GM23338 (cell line): Measurements from ENCODE around the gene DNAAF9.

Experiments used
- CTCF ChIP-seq, 2 experiments: fragments of 200-600 bp in 1 of 2; sonication (generic) in 1 of 2; conservative IDR thresholded peaks; 2 replicates each; pipeline versions ENCODE4 v1.5.1 to v1.6.1; 2016 to 2017; ENCODE audit warnings: antibody characterized with exemption in 2 of 2, low read depth in 2 of 2, mild to moderate bottlenecking in 2 of 2, moderate library complexity in 1 of 2
- ETS1 ChIP-seq: IDR thresholded peaks from 2 replicates; pipeline ENCODE4 v1.6.1; 2016; ENCODE audit warnings: antibody characterized with exemption
- EZH2 ChIP-seq: fragments of 200-600 bp; sonication (generic); IDR thresholded peaks from one replicate; pipeline ENCODE4 v1.8.0; 2017; ENCODE audit warnings: antibody characterized with exemption, mild to moderate bottlenecking, low read depth; ENCODE audit not compliant: unreplicated experiment
- EZH2phosphoT487 ChIP-seq: fragments of 200-600 bp; sonication (generic); IDR thresholded peaks from one replicate; pipeline ENCODE4 v1.8.1; 2018; ENCODE audit warnings: antibody characterized with exemption; ENCODE audit not compliant: unreplicated experiment
- JUNB ChIP-seq: IDR thresholded peaks from one replicate; pipeline ENCODE4 v1.6.1; 2016; ENCODE audit warnings: antibody characterized with exemption; ENCODE audit not compliant: unreplicated experiment
- POLR2AphosphoS5 ChIP-seq: IDR thresholded peaks from 2 replicates; pipeline ENCODE4 v1.6.1; 2016; ENCODE audit warnings: antibody characterized with exemption, low read depth
- REST ChIP-seq: IDR thresholded peaks from one replicate; pipeline ENCODE4 v1.6.1; 2018; ENCODE audit warnings: antibody characterized with exemption; ENCODE audit not compliant: unreplicated experiment
- STAT1 ChIP-seq: IDR thresholded peaks from one replicate; pipeline ENCODE4 v1.6.1; 2016; ENCODE audit warnings: antibody characterized with exemption; ENCODE audit not compliant: unreplicated experiment
- ZNF331 ChIP-seq: fragments of 250-450 bp; sonication (Bioruptor Pico); IDR thresholded peaks from 2 replicates; pipeline ENCODE4 v1.5.0; 2020; ENCODE audit warnings: low read depth, mild to moderate bottlenecking, moderate library complexity

- TF ChIP-seq CTCF (conservative IDR thresholded peaks at IDR 0.05; ENCODE audit: low read depth in 2 of 2) (no peak), POLR2AphosphoS5 (no peak), REST (no peak), EZH2 (no peak), JUNB (no peak), ZNF331 (CRISPR knock-in tag) (no peak), ETS1 (no peak), EZH2phosphoT487 (no peak), STAT1 (no peak)
These were observed 35.7 kb downstream of the DNAAF9 start for GRCh38 chr20:3371754-3372153.
